COR-L47 (cell line): ENCODE results near the gene ZNF407.
A peak's percentile ranks its signal among the peaks of the same experiment; 100 is the strongest.
"Not testable (repeated sequence)": the region's sequence is repeated elsewhere in the genome, so short reads cannot be mapped to it uniquely, and the experiment has no call there.

ENCODE experiments used
- DNase-seq: peaks from one replicate; lab custom pipeline; 2025; lab: John Stamatoyannopoulos, UW

ZNF407 gene

DNA sequence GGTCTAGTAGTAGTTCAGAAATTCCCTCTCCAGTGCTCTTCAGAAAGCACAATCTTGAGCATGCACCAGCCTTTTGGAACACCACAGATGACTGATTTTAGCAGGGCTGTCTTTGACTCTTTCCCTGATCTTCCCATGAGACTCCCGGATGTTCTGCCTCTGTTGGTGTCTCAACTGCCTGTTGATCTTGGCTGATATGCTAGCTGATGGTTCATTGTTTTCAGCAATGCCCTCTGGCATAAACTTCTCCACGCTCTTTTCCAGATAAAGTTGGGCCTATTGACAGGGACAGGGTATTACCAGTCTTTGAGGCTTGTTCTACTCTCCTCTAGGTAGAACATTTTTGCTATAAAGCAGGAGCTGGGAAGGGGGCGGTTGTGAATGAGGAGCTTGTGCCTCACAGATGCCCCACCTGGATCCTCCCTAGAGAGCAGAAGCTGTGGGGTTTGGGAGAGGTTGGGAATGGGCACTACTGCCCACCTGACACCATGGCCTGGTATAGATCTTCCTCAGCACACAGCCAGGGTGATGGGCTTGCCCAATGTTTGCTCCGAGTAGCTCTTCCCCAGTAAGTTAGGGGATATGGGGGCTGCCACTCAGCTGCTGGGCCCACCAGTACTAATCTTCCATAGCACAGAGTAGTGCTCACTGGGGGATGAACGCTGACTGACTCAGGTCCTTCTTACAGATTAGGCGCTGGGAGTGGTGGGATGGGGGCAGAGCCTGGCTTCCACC, 500.0 kb downstream of the ZNF407 start:
- DNase-seq: no peak

DNA sequence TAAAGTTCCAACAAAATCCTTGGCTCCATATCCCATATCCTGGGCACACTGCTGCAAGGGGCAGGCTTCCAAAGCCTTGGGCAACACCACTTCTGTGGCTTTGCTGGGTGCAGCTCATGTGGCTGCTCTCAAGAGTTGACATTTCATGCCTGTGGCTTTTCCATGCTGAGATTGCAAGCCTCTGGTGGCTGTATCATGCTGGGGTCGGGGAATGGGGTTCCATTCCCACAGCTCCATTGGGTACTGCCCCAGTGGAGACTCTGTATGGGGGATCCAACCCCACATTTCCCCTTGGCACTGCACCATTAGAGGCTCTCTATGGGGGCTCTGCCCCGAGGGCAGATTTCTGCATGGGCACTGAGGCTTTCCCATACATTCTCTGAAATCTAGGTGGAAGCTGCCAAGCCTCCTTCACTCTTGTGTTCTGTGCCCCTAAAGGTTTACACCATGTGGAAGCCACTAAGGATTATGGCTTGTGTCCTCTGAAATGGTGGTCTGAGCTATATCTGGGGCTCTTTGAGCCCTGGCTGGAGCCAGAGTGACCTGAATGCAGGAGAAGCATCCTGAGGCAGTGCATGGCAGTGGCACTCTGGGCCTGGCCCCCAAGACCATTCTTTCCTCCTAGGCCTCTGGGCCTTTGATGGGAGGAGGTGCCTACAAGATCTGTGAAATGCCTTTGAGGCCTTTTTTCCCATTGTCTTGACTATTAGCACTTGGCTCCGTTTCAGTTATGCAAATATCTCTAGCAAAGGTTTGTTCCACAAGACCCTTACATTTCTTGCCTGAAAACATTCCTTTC, 503.4 kb downstream of the ZNF407 start:
- no peak for DNase-seq

DNA sequence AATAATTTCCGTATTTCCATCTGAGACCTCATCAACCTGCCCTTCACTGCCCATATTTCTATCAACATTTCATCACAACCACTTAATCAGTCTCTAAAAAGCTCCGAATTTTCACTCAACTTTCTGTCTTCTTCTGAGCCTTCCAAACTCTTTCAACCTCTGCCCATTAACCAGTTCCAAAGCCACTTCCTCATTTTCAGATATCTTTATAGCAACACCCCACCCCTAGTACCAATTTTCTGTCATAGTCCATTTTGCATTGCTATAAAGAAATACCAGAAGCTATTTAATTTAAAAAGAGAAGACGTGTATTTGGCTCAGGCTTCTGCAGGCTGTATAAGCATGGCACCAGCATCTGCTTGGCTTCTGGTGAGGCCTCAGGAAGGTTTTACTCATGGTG, 504.2 kb downstream of the ZNF407 start:
- no peak for DNase-seq

DNA sequence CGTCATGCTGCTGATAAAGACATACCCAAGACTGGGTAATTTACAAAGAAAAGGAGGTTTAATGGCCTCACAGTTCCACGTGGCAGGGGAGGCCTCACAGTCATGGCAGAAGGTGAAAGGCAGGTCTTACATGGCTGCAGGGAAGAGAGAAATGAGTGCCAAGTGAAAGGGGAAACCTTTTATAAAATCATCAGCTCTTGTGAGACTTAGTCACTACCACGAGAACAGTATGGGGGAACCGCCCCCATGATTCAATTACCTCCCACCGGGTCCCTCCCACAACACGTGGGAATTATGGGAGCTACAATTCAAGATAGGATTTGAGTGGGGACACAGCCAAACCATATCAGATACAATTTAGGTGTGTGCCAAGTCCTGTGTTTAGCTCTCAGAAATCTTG, 506.4 kb downstream of the ZNF407 start:
- not testable (repeated sequence) for DNase-seq

DNA sequence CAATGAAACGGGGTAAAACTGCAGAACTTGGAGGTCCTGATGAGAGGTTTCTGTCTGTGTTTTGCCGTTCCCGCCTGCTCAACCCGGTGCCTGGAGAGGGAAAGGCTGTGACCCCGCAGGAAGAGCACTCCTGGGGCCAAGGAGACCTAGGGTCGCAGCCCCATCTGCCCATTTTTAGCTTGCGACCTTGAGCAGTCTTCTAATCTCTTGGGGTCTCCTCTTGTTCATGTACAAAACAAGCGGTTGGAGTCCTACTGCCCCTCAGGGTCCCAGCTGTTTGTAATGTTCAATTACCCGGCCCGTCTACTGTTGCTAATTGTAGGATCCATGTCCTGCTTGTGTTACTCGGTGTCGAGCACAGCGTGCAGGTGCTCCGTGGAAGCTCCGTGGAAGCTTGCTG, 506.8 kb downstream of the ZNF407 start:
- DNase-seq: no peak

DNA sequence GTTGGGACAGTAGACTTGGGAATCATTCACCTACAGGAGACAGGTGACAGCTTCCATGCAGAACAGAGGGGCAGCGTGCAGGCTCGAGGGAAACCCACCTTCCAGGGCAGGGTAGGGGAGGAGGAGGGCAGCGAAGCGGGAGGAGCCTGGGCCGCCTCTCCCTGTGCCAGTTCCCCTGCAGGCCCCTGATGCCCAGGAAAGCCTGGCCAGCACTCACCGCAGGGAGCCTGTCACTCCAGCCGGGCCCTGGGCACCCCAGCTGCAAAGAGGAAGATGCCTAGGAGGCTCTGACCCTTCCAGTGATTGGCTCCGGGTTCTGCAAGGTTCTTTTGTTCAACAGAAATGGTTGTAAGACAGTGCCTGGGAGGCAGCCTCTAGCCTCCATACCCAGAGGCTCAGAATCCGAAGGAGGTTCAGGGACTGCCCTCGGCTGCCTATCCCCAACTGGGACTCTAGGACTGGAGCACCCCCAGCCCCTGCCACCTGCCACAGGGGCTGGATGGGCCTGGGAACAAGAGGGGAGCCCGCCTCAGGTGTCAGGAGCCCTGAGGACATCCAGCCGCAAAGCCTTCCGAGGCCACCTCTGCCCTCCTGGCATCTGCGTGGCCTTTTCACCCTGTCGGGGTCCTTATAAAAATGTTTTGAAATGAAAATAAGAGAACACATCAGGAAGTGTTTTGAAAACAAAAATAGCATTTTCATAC, 508.0 kb downstream of the ZNF407 start:
- no peak for DNase-seq

DNA sequence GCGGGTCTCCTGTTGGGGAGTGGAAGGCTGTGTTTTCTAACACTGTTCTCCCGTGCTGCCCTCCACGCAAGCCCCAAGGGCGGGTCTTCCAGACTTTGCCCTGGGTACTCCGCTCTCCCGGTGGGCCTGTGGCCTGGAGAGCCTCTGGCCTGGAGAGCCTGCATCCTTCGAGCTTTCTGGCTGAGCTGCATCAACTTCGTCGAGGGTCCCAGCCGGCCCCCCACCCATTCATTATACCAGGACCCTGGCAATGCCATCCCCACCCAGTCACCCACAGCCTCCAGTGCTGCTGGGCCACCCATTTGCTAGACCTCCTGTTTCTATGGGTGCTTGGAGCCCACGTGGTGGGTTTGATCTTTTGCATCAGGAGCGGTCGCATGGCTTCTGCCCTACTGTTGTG, 509.1 kb downstream of the ZNF407 start:
- DNase-seq: no peak

DNA sequence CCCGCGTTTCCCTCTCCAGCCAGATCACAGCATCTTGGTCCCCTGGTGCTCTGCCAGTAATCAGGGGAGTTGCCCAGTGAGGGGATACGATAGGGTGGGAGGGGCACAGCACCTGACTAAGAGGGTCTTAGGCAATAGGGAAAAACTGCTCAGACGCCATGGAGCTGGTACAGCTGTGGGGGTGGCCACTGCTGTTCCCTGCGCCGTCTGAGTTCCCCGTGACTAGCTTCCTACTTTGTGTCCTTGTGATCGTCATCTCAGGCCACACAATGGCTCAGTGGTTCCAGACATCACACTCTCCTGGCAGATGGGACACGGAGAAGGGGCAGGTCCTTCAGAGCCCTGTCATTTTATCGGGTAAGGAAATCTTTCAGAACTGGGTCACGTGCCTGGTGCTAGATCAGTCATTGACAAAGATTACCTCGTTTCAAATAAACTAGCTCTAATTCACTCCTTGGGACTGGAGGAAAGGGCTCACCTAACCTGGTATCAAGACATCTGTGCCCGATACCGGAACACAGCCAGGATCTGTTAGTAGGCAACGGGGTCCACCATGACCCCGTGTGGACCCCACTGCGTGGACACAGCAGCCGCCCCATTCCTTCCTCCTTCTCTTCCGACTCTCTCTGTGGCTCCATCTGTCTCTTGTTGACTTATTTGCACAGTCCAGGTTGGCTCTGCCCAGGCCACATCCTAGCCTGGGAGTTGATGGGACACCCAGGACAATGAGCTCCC, 509.7 kb downstream of the ZNF407 start:
- no peak for DNase-seq

DNA sequence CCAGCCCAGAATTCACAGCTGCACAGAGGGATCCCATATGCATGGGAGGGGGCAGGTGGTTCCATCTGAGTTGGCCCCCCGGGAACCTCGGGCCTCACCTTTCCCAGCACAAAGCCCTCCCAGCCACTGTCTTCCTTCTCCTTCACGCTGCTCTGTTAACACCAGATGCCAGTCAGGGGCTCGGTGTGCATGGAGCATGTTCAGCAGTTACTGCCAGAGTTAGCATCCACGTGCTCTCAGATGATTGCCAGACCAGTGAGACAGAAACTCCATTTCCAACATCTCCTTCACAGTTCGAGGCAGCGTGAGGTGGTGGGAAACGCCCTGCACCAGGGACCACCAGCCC, 510.2 kb downstream of the ZNF407 start:
- DNase-seq: no peak

DNA sequence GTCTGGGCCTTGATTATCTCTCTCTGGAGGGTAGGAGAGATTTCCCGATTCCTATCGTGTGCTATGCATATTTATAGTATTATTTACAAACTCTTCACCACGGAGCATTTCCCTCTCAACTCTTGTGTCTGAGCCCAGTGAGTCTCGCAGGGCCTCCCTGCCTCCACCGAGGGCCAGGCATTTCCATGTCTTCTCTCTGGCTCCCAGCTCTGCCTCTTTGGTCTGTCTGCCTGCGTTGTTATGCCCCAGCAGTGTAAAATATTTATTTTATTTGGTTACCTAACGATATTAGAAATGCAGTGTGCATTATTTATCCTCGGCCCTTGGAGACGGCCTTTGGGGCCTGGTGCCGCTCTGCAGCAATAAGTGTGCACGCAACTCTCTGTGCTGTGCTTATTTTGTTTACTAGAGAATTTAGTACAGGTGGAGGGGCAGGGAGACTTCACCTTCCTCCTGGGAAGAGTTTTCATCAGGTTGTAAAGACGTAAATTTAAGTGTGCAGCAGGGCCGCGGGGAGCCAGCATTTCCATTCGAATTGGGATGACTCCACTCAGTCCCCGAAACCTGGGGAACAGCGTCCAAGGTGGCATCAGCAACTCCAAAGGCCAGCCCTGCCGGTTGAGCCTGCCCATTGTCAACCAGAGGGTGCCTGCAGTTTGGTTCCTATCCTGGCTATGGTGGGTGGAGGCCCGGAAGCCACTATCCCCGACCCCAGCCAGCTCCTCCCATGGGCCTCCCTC, 511.1 kb downstream of the ZNF407 start:
- no peak for DNase-seq

DNA sequence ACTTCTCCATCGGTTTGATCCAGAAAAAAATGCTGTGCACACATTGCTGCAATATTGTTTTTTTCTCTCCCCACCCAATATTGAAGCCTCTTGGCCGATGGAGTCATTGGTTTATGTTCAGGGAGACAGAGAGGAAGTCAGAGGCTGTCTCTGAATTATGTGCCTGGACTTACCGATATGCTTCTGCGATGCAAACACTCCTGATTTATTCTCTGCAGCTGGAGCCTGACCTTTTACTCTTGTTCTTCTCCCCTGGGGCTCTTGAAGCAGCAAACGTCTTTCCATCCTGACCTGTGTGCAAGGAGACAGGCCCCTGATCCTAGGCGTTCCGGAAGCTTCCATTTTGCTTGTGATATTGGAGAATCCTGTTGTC, 511.6 kb downstream of the ZNF407 start:
- no peak for DNase-seq

DNA sequence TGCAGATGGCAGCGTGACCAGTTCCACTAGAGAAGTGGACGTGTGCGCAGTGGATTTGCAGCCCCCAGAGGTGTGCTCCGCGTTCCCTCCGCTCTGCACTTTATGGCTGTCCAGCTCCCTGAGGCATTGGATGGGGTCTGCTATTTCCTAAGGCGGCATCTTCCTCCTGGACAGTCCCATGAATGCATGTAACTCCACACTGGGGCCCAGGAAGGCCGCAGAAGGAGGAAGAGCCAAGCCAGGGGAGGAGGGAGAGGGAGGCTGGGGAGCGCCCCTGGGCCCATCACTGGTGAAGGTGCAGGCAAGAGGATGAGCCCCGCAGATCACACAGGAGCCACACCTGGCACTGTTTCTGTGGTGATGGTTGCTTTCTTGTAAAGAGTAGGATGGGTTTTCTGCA, 512.1 kb downstream of the ZNF407 start:
- DNase-seq: no peak

DNA sequence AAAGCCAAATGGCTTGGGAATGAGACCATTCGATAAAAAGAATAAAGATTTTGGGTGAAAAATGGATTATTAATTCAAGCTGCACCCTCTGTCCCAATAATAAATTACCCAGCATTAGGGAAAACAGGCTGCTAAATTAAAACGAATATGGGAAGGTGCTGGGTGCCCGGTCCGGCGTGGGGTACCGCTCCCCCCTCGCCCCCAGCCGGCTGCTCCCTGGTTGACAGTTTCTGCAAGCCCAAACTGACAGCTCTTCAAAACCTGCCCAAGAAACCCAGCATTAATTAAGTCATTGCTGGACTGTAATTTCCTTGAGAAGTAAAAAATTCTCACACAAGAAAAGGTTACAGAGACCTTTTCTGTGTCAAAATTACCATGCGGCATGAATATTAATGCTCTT, 512.6 kb downstream of the ZNF407 start:
- no peak for DNase-seq

DNA sequence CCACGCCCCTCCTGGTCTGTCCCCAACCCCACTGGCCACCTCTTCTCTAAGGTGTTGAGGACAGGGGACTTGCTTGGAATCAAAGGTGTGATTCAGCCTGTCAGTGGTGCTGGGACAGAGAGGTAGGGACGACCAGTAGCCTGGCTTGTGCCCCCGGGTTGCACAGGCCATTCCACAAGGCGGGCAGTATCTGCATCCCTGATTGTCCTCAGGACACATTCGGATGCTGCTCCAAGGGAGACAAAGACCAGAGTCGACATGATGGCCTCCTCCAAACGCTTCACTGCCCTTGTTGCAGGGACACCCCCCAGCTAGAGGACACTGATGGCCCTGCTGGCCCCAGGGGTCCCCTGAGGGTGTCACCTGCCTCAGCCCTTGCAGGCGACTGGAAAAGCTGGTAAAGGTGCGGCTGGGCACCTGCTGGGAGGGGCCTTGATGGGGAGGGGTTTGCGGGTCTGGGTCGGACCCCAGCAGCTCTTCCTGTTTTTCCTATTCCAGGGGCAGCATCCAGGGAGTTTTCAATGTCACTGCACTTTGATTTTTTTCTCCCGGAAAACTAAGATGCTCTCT, 513.3 kb downstream of the ZNF407 start:
- no peak for DNase-seq

DNA sequence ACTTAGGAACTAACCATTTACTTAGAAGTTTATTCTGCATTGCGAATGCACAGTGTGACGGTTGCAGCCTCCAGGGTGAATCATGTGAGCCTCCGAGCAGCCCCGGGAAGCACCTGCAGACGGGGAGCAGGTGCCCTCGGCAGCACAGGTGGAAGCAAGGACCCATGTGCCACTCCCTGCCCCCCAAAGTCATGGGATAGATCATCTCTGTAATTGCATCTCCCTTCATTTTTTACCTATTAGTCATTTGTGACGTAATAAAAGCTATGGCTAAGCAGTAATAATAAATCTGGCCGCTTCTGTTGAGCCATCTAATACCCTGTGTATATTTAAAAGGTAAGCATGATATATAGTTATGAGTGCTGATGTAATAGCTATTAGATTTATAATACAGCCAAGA, 514.1 kb downstream of the ZNF407 start:
- peak; percentile 8 for DNase-seq

DNA sequence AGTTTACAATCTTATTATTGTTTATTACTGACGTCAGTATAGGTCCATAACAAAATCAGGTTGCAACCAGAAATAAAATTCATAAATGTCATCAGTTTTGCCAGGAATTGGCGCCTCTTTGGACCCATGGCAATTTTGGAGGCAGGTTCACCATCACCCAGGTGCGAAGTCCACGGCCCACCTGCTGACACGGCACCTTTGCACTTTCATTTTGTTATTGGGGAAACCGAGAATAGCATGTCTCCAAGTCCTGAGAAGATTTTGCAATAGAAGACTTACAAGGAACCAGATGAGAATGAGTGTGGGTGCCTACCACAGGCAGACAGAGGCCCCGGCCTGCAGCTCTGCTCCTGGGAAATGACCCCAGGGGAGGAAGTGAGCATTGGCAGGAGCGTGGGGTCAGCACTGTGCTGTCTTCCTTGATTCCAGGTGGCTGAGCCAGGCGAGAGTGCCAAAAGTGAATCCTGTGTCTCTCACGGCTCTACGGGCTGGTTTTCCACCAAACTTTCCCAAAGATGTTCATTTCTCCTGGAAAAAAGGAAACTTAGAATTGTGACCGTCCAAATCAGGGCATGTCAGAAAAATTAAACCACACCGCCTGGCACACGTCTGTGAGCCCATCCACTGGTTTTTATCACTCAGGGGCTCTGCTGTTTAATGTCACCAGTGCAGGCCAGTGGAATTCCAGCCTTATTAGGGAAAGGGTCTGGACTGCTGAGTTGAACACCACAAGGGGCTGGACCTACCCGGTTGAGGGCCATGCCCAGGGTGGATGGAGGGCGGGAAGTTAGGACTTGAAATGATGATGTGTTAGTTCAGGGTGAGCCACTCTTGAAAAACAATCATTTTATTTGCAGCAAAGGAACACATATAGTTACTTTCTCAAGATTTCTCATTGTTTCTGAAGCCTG, 514.8 kb downstream of the ZNF407 start:
- DNase-seq: no peak

DNA sequence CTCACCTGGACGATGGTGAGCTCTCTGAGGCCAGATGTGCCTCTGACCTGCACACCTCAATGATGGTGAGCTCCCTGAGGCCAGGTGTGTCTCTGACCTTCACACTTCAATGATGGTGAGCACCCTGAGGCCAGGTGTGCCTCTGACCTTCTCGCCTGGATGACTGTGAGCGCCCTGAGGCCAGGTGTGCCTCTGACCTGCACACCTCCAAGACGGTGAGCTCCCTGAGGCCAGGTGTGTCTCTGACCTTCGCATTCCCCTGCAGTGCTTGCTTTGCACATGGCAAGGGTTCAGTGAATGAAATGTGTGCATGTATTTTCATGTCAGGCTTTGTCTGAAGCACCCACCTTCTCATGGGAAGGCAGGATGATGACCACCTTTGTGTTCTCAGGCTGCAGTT, 515.8 kb downstream of the ZNF407 start:
- DNase-seq: no peak

DNA sequence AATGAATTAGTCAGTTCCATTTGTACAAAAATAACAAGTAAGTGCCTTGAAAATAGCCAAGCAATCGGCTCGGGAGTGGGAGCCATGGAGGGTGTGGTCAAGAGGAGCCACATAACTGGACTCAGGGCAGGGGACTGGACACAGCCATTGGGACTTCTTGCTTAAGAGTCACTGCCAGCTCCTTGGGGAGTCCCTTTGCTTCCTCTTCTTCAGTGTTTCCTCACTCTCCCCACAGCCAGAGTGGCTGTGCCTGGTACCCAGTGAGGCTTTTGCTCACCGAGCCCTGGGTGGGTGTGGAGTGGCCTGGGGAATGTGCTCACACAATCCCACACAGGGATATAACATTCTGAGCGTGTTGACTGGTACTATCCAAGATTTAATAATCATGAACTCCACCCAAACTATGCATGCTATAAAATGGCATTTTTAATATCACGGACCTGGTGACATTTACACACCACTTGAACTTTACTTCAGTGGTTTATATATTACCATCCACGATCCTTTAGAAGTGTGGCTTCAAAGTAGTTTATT, 516.6 kb downstream of the ZNF407 start:
- DNase-seq: no peak
